Fibroblast of pulmonary artery (primary cell): ENCODE data around the gene KLHL26.

ENCODE experiments used
- DNase-seq: peaks from one replicate; pipeline ENCODE4 v3.0.0-alpha.2; 2010; ENCODE audit warnings: low read depth
- H3K4me3 ChIP-seq: replicated peaks from 2 replicates; pipeline ENCODE4 v1.5.1; 2011; ENCODE audit warnings: low read depth, mild to moderate bottlenecking, control low read depth, low read length, moderate library complexity
- CTCF ChIP-seq: IDR thresholded peaks from 2 replicates; pipeline ENCODE4 v1.5.1; 2011; ENCODE audit warnings: mild to moderate bottlenecking, control low read depth, low read length, inconsistent platforms; ENCODE audit errors: missing control alignments

Gene KLHL26

GRCh38 chr19:18620311-18620710, 16.5 kb upstream of the KLHL26 start:
- no peak for TF ChIP-seq CTCF
- no peak overlapping the region for H3K4me3 ChIP-seq
- no peak for DNase-seq

GRCh38 chr19:18620902-18621301, 15.9 kb upstream of the KLHL26 start:
- no peak for TF ChIP-seq CTCF
- no peak overlapping the region for H3K4me3 ChIP-seq
- no peak for DNase-seq

DNA sequence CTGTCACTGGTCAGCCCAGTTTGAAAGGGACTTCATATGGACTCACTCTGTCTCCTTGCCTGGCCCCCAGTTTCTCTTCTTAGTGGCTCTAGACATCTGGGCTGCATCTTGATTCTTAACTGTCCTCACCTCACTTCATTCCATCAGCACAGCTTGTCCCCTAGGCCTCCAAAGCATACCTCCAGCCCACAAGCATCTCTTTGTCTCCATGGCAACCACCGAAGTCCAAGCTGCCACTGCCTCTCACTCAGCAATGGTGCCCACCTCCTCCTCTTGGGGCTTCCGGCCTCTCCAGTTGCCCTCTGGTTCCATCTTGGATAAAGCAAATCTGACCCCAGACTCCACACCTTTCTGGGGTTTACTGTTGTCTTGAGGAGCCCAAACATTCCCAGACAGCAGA, 9.9 kb upstream of the KLHL26 start:
- no peak overlapping the region for H3K4me3 ChIP-seq
- no peak for DNase-seq
- TF ChIP-seq CTCF: no peak

GRCh38 chr19:18629166-18630088, 7.4 kb upstream of the KLHL26 start:
- TF ChIP-seq CTCF: no peak
- no peak overlapping the region for H3K4me3 ChIP-seq
- peak; percentile 64 for DNase-seq

DNA sequence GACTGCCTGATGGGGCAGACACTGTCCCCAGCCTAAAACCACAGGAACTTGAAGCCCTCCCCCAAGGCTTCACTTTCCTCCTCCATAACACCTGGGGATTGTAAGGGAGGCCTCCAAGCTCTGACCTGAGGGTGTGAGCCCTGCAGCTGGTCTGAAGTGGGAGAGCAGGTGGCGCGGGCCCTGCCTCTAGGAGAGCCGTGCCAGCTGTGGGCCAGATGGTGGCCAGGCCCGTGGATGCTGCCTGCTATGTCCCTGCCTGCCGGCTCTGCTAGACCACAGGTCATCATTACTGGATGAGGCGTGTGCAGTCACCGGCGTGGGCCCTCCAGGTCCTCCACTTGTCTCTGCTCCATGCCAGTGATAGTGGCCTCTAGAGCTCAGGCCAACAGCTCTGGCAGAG, 3.5 kb upstream of the KLHL26 start:
- no peak overlapping the region for H3K4me3 ChIP-seq
- no peak for DNase-seq
- no peak for TF ChIP-seq CTCF

- TF ChIP-seq CTCF: no peak
- no peak for DNase-seq
- no peak overlapping the region for H3K4me3 ChIP-seq
Measured at GRCh38 chr19:18634612-18635297, 2.1 kb upstream of the KLHL26 start.
